Right renal cortex interstitium (tissue), 3 donors: Measurements from ENCODE around the gene SARM1. TPM values are rescaled to one million over a fixed set of nuclear protein-coding genes. Genes with fewer than 3 reads are reported as not detected.

Experiments used
- DNase-seq, 3 donors: peaks; one replicate each; pipeline ENCODE4 v3.0.0-alpha.2; 2013; ENCODE audit warnings: low read depth in 3 of 3, low spot score in 2 of 3
- polyA plus RNA-seq, 3 donors: library from polyadenylated mRNA; unstranded; fragments of 120-200 nt; gene quantifications; one replicate each; pipeline ENCODE4 v1.2.1, GENCODE V29; 2013; ENCODE audit not compliant: insufficient read length in 3 of 3

Gene SARM1
- polyA plus RNA-seq, 3 donors, result 11.4 to 14.8 (median 12.2) TPM

GRCh38 chr17:28340374-28340773 is 31.1 kb upstream of the SARM1 start:
- no peak for DNase-seq

- no peak for DNase-seq
Observed at GRCh38 chr17:28341516-28341915, 30.0 kb upstream of the SARM1 start.

- no peak for DNase-seq
Observed at GRCh38 chr17:28342313-28342712, 29.2 kb upstream of the SARM1 start.

GRCh38 chr17:28343491-28343932 is 28.0 kb upstream of the SARM1 start:
- no peak for DNase-seq

- no peak for DNase-seq
Observed at GRCh38 chr17:28344011-28344410, 27.5 kb upstream of the SARM1 start.

GRCh38 chr17:28344435-28344901 is 27.0 kb upstream of the SARM1 start:
- DNase-seq, result no peak

GRCh38 chr17:28345419-28346198 is 25.9 kb upstream of the SARM1 start:
- DNase-seq, result no peak

- DNase-seq, result no peak
Observed at GRCh38 chr17:28346199-28346580, 25.3 kb upstream of the SARM1 start.

GRCh38 chr17:28346746-28347246 is 24.7 kb upstream of the SARM1 start:
- no peak for DNase-seq

- DNase-seq, result no peak
Observed at GRCh38 chr17:28347261-28347891, 24.1 kb upstream of the SARM1 start.

- no peak for DNase-seq
Observed at GRCh38 chr17:28348979-28349378, 22.5 kb upstream of the SARM1 start.

- no peak for DNase-seq
Observed at GRCh38 chr17:28350271-28350670, 21.2 kb upstream of the SARM1 start.

GRCh38 chr17:28357061-28357900 is 14.2 kb upstream of the SARM1 start, which contains the start of gene POLDIP2:
TSS of gene POLDIP2 (minus strand) at chr17:28357527. CDS start at chr17:28357448, 79 bp downstream.
- peak in 1 of 3 donors; percentile 88 for DNase-seq

- no peak for DNase-seq
Observed at GRCh38 chr17:28357901-28358197, 13.6 kb upstream of the SARM1 start.

- DNase-seq, result no peak
Observed at GRCh38 chr17:28363186-28363585, 8.3 kb upstream of the SARM1 start.

- DNase-seq, result no peak
Observed at GRCh38 chr17:28363776-28364650, 7.5 kb upstream of the SARM1 start.

GRCh38 chr17:28364665-28365363 is 6.7 kb upstream of the SARM1 start, which contains the start of gene SEBOX:
TSS of gene SEBOX (minus strand) at chr17:28365199. CDS start at chr17:28365151, 48 bp downstream.
- no peak for DNase-seq

- no peak for DNase-seq
Observed at GRCh38 chr17:28365487-28365886, 6.0 kb upstream of the SARM1 start.

GRCh38 chr17:28366605-28367004 is 4.9 kb upstream of the SARM1 start:
- DNase-seq, result no peak
